IMR-90 (cell line): ENCODE data around the gene CTDP1.

Experiments
- NFE2L2 ChIP-seq: fragments of 150-350 bp; IDR thresholded peaks from 2 replicates; pipeline ENCODE4 v1.6.1; 2016; ENCODE audit warnings: low read depth, mild to moderate bottlenecking, low read length
- POLR2A ChIP-seq: IDR thresholded peaks from 2 replicates; pipeline ENCODE4 v1.6.1; 2012; ENCODE audit warnings: mild to moderate bottlenecking, low read depth, low read length
- RAD21 ChIP-seq: IDR thresholded peaks from 2 replicates; pipeline ENCODE4 v1.6.1; 2012; ENCODE audit warnings: low read length, improper control_type of control experiment
- RFX5 ChIP-seq: IDR thresholded peaks from 2 replicates; pipeline ENCODE4 v1.8.0; 2012; ENCODE audit warnings: low read depth, mild to moderate bottlenecking, low read length, moderate library complexity
- TF ChIP-seq, protein P1 (sequence below): conservative IDR thresholded peaks from 2 replicates; pipeline ENCODE4 v1.5.1; 2012; ENCODE audit warnings: mild to moderate bottlenecking, low read depth, low read length, improper control_type of control experiment

DNA sequence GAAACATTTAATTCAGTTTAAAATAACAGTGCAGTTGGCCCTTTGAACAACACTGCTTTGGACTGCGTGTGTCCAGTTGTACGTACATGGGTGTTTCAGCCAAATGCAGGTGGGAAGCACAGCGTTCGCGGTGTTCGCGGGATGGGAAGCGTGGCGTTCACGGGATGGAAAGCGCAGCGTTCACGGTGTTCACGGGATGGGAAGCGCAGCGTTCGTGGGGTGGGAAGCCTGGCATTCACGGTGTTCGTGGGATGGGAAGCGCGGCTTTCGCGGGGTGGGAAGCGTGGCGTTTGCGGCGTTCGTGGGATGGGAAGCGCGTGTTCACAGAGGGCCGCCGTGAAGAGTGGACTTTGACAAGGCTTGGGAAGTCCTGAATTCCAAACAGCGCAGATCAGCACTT, 47.6 kb downstream of the CTDP1 start:
- TF ChIP-seq, protein P1, sequence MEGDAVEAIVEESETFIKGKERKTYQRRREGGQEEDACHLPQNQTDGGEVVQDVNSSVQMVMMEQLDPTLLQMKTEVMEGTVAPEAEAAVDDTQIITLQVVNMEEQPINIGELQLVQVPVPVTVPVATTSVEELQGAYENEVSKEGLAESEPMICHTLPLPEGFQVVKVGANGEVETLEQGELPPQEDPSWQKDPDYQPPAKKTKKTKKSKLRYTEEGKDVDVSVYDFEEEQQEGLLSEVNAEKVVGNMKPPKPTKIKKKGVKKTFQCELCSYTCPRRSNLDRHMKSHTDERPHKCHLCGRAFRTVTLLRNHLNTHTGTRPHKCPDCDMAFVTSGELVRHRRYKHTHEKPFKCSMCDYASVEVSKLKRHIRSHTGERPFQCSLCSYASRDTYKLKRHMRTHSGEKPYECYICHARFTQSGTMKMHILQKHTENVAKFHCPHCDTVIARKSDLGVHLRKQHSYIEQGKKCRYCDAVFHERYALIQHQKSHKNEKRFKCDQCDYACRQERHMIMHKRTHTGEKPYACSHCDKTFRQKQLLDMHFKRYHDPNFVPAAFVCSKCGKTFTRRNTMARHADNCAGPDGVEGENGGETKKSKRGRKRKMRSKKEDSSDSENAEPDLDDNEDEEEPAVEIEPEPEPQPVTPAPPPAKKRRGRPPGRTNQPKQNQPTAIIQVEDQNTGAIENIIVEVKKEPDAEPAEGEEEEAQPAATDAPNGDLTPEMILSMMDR: no peak
- no peak for TF ChIP-seq NFE2L2
- no peak for TF ChIP-seq RFX5
- TF ChIP-seq POLR2A: no peak
- no peak for TF ChIP-seq RAD21
